GM12875 (cell line): ENCODE measurements around the gene SCD5.

Experiments used
- H3K4me3 ChIP-seq: one replicate; pipeline ENCODE4 v1.5.1; 2011; ENCODE audit warnings: low read depth, low read length, control low read depth
- CTCF ChIP-seq: IDR thresholded peaks from 2 replicates; pipeline ENCODE4 v1.5.1; 2011; ENCODE audit warnings: low read depth, mild to moderate bottlenecking, control low read depth, inconsistent platforms, low read length, moderate library complexity, borderline replicate concordance; ENCODE audit not compliant: insufficient read depth

Gene SCD5

GRCh38 chr4:82667761-82668480, 130.7 kb downstream of the SCD5 start:
- H3K4me3 ChIP-seq: no peak overlapping the region
- TF ChIP-seq CTCF: no peak

DNA sequence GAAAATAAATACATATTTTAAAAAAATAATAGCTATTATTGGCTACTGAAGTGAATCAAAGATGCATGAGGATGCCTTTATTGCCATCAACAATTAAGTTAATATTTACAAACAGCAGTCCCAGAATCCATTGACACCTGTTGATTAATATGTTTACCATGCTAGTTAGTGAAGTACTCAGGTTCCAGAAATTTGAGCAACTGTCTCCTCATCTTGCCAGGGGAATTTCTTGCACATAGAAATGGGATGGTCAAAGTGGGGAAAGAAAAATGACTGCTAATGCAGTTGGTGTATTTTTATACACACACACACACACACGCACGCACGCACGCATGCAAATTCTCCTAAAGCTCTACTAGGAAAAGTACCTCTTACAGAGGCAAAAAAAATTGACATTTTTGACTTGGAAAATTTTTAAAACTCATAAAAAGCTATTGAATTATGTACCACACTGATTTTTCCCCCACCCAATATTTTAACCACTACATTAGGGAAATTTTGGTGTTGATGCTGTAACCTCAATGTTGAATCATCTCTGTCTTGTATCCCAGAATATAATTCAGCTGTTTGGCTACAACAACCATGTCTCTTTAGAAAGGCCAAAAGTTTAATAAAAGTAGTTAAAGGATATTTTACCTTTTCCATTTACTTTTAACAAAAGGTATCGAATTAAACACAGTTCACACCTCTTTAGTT, 131.5 kb downstream of the SCD5 start:
- H3K4me3 ChIP-seq: no peak overlapping the region
- TF ChIP-seq CTCF: no peak

- no peak for TF ChIP-seq CTCF
- H3K4me3 ChIP-seq: no peak overlapping the region
Observed at GRCh38 chr4:82661181-82661992, 137.2 kb downstream of the SCD5 start.

- TF ChIP-seq CTCF: no peak
- no peak overlapping the region for H3K4me3 ChIP-seq
Observed at GRCh38 chr4:82652062-82652461, 146.5 kb downstream of the SCD5 start.

- no peak for TF ChIP-seq CTCF
Observed at GRCh38 chr4:82650868-82651267, 147.7 kb downstream of the SCD5 start.

GRCh38 chr4:82648356-82648755, 150.2 kb downstream of the SCD5 start:
- TF ChIP-seq CTCF: no peak
- no peak overlapping the region for H3K4me3 ChIP-seq

More at GRCh38 chr4:82650868-82651267, 147.7 kb downstream of the SCD5 start:
- H3K4me3 ChIP-seq: no peak overlapping the region
